ENCODE results near the gene GRIN1.

The GRIN1 gene

GRCh38 chr9:137138058-137138721 lies 764 bp upstream of the GRIN1 start:
- no peak overlapping the region for H3K4me3 ChIP-seq (ENCODE audit: low read depth, low read length)
- in situ Hi-C loops (cut with HindIII; ENCODE audit: low pct_ligation_motif_present, low sequenced_read_pairs), result no loop called here
- no peak for TF ChIP-seq CTCF (IDR thresholded peaks at IDR 0.05; ENCODE audit: low read depth, low read length, missing control alignments)
- no peak for DNase-seq
- peaks cover 50% of the 10 kb centered on the region for H3K27me3 ChIP-seq (replicated peaks)
- H3K36me3 ChIP-seq (replicated peaks), result no peaks in the 10 kb centered on the region
- H3K27ac ChIP-seq, result no peak overlapping the region

- no peak overlapping the region for H3K4me3 ChIP-seq (ENCODE audit: low read depth, low read length)
- no peaks in the 10 kb centered on the region for H3K36me3 ChIP-seq (replicated peaks)
- H3K27ac ChIP-seq, result no peak overlapping the region
- no peak for DNase-seq
- no peak for TF ChIP-seq CTCF (IDR thresholded peaks at IDR 0.05; ENCODE audit: low read depth, low read length, missing control alignments)
- in situ Hi-C loops (cut with HindIII; ENCODE audit: low pct_ligation_motif_present, low sequenced_read_pairs), result no loop called here
- H3K27me3 ChIP-seq (replicated peaks), result peaks cover 50% of the 10 kb centered on the region
Observed at GRCh38 chr9:137139468-137140150, 655 bp downstream of the GRIN1 start.

GRCh38 chr9:137140151-137141012 lies 1.4 kb downstream of the GRIN1 start:
- Histone ChIP-seq H3K36me3 (replicated peaks) (no peaks in the 10 kb centered on the region), H3K27me3 (replicated peaks) (peaks cover 50% of the 10 kb centered on the region), H3K4me3 (ENCODE audit: low read depth, low read length) (no peak overlapping the region), H3K27ac (no peak overlapping the region)
- DNase-seq, result no peak
- in situ Hi-C loops (cut with HindIII; ENCODE audit: low pct_ligation_motif_present, low sequenced_read_pairs), result no loop called here
- TF ChIP-seq CTCF (IDR thresholded peaks at IDR 0.05; ENCODE audit: low read depth, low read length, missing control alignments), result no peak

GRCh38 chr9:137141050-137141810 lies 2.3 kb downstream of the GRIN1 start:
- Histone ChIP-seq H3K27ac (no peak overlapping the region), H3K36me3 (replicated peaks) (no peaks in the 10 kb centered on the region), H3K27me3 (replicated peaks) (peaks cover 45% of the 10 kb centered on the region), H3K4me3 (ENCODE audit: low read depth, low read length) (no peak overlapping the region)
- in situ Hi-C loops (cut with HindIII; ENCODE audit: low pct_ligation_motif_present, low sequenced_read_pairs), result no loop called here
- DNase-seq, result no peak
- no peak for TF ChIP-seq CTCF (IDR thresholded peaks at IDR 0.05; ENCODE audit: low read depth, low read length, missing control alignments)

- no peaks in the 10 kb centered on the region for H3K36me3 ChIP-seq (replicated peaks)
- in situ Hi-C loops (cut with HindIII; ENCODE audit: low pct_ligation_motif_present, low sequenced_read_pairs), result no loop called here
- TF ChIP-seq CTCF (IDR thresholded peaks at IDR 0.05; ENCODE audit: low read depth, low read length, missing control alignments), result no peak
- no peak overlapping the region for H3K27ac ChIP-seq
- no peak for DNase-seq
- H3K27me3 ChIP-seq (replicated peaks), result peaks cover 42% of the 10 kb centered on the region
- H3K4me3 ChIP-seq (ENCODE audit: low read depth, low read length), result no peak overlapping the region
Observed at GRCh38 chr9:137141976-137142936, 3.3 kb downstream of the GRIN1 start.
